ENCODE data around the gene PARD3B.

- TF ChIP-seq CTCF (IDR thresholded peaks at IDR 0.05) (no peak), POLR2A (IDR thresholded peaks at IDR 0.05) (no peak), POLR2AphosphoS5 (IDR thresholded peaks at IDR 0.05) (no peak)
Measured at GRCh38 chr2:204931562-204931961, 386.3 kb downstream of the PARD3B start.

All from prostate gland (tissue), 2 donors.